Renal cortical epithelial cell (primary cell): Measurements from ENCODE around the gene ERFL. TPM values are rescaled to one million over a fixed set of nuclear protein-coding genes. Genes with fewer than 3 reads are reported as not detected.

Experiments used
- DNase-seq: peaks from one replicate; pipeline ENCODE4 v3.0.0-alpha.2; 2011; ENCODE audit warnings: low read depth
- total RNA-seq: library from RNA; depleted of rRNA; stranded (reverse); fragments of >200 nt; gene quantifications from 2 replicates; pipeline ENCODE4 v1.2.3, GENCODE V29; 2014

The ERFL gene
- total RNA-seq, 1 donor from 2014 or later = not detected

DNA sequence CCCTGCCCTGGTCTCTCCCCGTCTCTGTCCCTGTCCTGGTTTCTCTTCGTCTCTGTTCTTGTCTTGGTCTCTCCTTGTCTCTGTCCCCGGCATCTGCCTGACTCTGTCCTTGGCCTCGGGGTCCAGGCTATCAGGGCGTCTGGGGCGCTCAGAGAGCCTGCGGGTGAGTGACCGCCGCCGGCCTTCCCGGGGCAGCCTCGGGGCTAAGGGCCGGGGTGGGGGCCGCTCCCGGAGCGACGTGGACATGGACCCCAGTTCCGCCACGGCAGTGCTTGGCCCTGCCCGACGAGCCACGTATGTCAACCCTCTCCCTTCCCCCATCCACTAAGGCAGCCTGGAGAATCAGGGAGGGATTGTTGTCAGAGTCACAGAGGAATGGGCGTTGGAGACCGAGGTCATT is 30.4 kb downstream of the ERFL start:
- DNase-seq = no peak

- no peak for DNase-seq
These were observed 31.1 kb downstream of the ERFL start for GRCh38 chr19:41897181-41897580.

DNA sequence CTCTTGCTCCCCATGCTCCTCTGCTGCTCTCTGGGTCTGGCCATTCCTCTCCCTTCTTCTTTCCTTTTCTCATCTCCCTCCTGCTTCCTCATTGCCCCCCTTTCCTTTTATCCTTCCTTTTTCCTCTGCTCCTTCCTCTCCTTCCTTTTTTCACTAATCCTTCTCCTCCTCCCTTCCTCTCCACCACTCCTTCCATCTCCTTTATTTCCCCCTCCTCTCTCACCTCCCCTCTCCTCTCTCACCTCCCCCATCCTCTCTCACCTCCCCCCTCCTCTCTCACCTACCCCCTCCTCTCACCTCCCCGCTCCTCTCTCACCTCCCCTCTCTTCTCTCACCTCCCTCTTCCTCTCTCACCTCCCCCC is 31.7 kb downstream of the ERFL start:
- DNase-seq = no peak

- no peak for DNase-seq
These were observed 32.3 kb downstream of the ERFL start for GRCh38 chr19:41895745-41896580.

DNA sequence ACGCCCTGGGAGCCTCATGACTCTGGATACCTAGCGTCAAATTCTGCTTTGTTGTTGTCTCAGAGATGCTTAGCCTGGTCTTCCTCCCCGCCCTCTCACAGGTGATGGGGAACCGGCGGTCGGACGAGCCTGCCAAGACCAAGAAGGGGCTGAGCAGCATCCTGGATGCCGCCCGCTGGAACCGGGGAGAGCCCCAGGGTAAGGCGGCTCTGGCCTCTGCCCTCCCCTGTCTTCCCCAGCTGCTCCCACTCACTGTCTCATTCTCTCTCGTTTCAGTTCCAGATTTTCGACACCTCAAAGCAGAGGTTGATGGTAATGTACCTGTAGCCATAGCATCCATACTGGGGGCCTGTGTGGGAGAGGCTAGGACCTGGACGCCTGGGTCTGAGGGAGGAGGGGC is 33.9 kb downstream of the ERFL start:
- no peak for DNase-seq

- DNase-seq = no peak
These were observed 34.4 kb downstream of the ERFL start for GRCh38 chr19:41893899-41894298.

DNA sequence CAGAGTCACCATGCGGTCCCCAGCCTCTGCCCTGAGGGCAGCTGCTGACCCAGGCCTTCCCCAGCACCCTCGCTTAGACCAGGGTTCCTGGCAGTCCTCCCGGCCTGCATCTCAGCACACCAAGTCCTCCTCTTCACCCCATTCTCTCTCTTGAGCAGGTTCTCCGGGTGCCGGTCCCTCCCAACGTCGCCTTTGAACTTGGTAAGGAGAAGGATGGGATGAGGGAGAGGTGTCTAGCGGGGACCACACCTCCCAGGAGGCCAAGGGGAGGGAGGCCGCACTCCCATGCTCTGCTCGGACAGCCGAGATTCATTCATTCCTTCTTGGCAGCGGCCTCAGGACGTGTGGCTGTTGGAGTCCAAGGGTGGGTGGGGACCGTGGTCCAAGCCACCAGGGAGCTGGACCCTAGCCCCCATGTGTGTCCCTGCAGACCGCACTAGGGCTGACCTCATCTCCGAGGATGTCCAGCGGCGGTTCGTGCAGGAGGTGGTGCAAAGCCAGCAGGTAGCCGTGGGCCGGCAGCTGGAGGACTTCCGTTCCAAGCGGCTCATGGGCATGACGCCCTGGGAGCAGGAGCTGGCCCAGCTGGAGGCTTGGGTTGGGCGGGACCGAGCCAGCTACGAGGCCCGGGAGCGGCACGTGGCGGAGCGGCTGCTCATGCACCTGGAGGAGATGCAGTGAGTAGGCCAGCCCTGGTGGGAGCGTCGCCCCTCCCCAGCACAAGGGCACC is 35.9 kb downstream of the ERFL start:
- no peak for DNase-seq

DNA sequence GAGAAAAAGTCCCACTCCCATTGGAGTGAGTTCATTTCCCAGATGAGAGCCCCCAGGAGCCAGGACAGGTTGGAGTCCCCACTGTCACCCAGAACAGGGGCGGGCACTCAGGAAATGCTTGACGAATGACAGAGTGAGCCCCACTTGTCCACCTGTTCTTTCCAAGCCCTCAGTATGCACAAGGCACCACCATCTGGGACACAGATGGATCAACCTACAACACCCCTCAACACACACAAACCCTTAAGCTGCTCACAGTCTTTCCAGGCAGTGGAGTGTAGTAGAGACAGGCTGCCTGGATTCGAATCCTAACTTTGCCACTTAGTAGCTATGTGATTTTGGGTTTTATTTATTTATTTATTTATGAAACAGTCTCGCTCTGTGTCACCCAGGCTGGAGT is 37.3 kb downstream of the ERFL start:
- no peak for DNase-seq

DNA sequence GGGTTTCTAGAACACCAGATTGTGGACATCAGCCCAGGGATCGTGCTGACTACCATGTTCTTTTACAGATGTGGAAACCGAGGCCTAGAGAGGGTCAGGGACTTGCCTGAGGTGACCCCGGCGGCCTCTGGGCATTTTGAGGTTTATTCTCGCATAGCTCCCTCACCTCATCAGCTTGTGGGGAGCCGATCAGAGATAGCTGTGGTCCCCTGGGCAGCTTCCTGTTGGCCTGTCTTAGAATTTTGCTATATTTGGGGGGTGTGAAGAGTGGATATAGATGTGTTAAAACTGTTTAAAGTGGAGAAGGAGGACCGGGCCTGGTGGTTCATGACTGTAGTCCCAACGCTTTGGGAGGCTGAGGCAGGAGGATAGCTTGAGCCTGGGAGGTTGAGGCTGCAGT is 38.4 kb downstream of the ERFL start:
- DNase-seq = no peak

DNA sequence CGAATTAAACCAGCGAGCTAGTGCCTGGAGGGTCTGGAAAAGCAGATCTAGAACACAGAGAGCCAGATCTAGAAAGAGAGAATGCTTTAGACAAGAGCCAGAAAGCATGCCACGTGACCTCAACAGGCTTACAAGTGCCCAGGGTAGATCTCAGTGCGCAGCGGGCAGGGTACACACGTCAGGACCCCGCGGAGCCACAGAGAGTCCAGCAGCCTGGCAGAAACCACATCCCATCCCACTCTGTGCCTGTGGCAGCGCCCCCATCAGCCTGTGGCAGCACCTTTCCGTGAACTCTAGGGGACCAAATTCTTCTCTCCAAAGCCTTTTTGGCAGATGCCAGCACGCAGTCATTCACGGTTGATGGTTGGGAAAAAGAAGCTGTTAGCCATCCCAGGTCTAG is 39.3 kb downstream of the ERFL start:
- DNase-seq = no peak

DNA sequence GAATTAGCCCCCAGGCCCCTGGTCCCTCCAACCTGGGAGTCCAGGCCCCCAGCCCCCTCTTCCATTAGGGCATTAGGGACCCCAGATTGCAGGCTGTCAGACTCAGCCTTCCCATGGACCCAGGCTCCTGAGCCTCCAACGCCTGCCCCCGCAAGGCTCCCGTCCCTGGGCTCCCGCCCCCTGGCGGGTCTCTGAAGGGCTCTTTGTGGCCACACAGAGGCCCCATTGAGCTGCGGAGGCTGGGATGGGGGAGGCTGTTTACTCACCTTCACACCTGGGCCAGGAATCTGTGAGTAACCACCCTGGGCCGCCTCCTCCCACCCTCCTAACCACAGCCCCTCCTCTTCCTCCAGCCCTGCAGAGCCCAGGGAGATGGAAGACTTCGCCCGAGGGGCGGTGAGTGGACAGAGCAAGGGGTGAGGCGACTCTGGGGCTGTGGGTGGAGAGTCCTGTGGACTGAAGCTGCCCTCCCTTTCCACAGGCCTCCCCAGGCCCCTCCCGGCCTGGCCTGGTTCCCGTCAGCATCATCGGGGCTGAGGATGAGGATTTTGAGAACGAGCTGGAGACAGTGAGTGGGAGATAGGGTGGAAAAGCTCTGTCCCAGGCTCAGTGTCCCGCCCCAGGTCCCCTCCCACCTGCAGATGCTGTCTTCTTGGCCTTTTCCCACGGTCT is 40.4 kb downstream of the ERFL start:
- peak; percentile 82 for DNase-seq

- DNase-seq = no peak
These were observed 41.2 kb downstream of the ERFL start for GRCh38 chr19:41886761-41887710.

- DNase-seq = peak; percentile 82
These were observed 44.2 kb downstream of the ERFL start for GRCh38 chr19:41883821-41884733.

GRCh38 chr19:41883463-41883820 is 44.8 kb downstream of the ERFL start:
- DNase-seq = no peak

- DNase-seq = no peak
These were observed 45.4 kb downstream of the ERFL start, which contains the start of gene ARHGEF1 for GRCh38 chr19:41882568-41883462. Gene ARHGEF1, plus strand, starts transcription at chr19:41883184. Its CDS starts 4,899 bp downstream, at chr19:41888083.

DNA sequence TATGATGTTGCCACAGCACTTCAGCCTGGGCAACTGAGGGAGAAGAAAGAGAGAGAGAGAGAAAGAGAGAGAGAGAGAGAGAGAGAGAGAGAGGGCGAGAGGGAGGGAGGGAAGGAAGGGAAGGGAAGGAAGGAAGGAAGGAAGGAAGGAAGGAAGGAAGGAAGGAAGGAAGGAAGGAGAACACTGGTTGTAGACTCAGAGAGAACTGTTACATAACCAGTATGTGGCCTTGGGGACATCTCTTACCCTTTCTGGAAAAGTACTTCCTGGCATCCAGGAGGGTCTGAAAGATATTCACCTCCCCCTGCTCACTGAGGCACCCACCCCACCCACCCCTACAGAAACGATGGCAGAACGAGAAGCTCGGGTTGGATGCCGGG is 47.9 kb downstream of the ERFL start:
- no peak for DNase-seq

GRCh38 chr19:41879670-41880328 is 48.5 kb downstream of the ERFL start:
- no peak for DNase-seq

- no peak for DNase-seq
These were observed 49.2 kb downstream of the ERFL start for GRCh38 chr19:41879080-41879479.
